ENCODE measurements around the gene CCDC34.

CCDC34 gene

DNA sequence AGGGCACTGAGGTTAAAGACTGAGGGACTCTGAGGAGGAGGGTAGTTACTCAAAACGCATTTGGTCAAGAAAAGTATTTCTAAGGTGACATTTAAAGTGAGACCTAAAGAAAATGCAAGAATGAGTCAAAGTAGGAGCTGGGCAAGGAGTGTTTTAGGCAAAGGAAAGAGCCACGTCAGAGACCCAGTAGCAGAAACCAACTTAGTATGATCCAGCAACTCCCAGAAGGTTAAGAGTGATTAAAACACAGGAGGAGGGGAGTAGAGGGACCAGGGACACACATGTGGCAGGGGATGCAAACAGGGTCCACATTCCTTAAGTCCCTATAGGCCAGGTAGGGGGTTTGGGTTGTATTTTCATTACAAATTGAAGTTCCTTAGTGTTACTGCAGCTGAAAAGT, 24.3 kb upstream of the CCDC34 start:
- DNase-seq (ENCODE audit: low spot score) = no peak
- TF ChIP-seq, protein P1, sequence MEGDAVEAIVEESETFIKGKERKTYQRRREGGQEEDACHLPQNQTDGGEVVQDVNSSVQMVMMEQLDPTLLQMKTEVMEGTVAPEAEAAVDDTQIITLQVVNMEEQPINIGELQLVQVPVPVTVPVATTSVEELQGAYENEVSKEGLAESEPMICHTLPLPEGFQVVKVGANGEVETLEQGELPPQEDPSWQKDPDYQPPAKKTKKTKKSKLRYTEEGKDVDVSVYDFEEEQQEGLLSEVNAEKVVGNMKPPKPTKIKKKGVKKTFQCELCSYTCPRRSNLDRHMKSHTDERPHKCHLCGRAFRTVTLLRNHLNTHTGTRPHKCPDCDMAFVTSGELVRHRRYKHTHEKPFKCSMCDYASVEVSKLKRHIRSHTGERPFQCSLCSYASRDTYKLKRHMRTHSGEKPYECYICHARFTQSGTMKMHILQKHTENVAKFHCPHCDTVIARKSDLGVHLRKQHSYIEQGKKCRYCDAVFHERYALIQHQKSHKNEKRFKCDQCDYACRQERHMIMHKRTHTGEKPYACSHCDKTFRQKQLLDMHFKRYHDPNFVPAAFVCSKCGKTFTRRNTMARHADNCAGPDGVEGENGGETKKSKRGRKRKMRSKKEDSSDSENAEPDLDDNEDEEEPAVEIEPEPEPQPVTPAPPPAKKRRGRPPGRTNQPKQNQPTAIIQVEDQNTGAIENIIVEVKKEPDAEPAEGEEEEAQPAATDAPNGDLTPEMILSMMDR (conservative IDR thresholded peaks at IDR 0.05; ENCODE audit: low read depth) = no peak
- POLR2A ChIA-PET (ENCODE audit: low non-redundant PET) = no interaction called here
- CTCF ChIA-PET = no interaction called here
- no peak overlapping the region for H3K27ac ChIP-seq

DNA sequence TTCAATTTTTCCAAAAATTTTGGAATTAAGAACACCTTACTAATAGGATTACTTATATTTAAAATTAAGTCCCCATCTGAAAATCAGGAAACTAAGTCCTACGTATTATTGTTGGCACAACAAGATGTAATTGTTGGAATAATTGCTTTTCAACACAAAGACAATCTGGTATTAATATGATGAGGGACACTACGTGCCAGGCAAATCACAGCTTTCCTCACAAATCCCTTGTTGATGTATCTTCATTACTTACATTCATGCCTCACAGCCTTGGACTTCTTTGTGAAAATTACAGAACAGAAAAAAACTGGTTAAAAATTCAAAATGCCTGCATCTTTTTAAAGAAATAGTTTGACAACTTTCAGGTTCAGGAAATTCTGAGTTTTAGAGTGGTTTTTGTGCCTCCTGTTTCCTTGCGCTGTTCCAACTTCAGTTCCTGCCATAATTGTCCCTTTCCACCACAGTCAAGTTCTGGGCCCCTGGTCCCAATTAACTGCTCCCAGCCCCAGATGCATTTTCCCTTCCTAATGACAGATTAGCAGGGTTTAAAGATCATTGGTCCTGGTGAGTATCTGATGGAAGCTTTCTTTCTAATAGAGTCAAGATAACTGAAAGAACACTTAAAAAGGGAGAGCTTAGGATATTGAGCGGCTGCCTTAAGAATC, 23.3 kb upstream of the CCDC34 start:
- TF ChIP-seq, protein P1 (conservative IDR thresholded peaks at IDR 0.05; ENCODE audit: low read depth) = no peak
- ChIA-PET POLR2A (ENCODE audit: low non-redundant PET) (no interaction called here), CTCF (no interaction called here)

DNA sequence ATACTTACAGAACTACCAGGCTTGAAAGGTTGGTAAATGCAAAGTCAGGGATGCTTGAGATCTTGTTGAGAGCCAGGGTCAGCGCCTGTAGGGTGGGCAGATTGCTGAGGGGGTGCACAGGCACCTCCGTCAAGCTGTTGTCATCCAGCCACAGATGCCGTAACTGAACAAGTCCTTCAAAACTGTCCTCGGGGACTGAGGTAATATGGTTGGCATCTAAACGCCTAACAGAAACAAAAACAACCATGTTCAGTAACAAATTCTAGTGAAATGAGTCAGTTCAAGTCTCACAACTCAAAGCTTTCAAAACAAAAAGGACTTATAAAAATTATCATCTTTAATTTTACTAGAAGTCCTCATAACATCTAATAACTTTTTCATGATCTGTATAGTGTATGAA, 22.2 kb upstream of the CCDC34 start:
- POLR2A ChIA-PET (ENCODE audit: low non-redundant PET) = no interaction called here
- H3K27ac ChIP-seq = no peak overlapping the region
- DNase-seq (ENCODE audit: low spot score) = no peak
- TF ChIP-seq, protein P1 (conservative IDR thresholded peaks at IDR 0.05; ENCODE audit: low read depth) = no peak
- CTCF ChIA-PET = no interaction called here

More for the DNA sequence above, 23.3 kb upstream of the CCDC34 start:
- DNase-seq (ENCODE audit: low spot score) = no peak
- no peak overlapping the region for H3K27ac ChIP-seq

DNA sequence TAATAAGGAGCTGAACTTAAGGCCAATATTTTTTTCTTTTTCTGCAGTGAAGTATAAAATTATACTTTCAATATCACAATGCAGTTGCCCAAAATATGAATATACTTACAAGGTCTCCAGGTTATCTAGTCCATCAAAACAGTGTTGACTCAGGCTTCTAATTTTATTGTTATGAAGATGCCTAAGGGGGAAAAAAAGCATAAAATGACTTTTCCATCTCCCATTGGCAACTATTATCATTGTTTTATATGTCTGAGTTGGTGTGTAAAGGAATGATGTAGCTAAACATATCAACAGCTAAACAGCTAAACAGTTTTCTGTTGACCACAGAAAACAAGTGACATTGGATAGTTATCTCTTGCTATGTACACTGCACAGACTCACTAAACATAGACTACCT, 21.2 kb upstream of the CCDC34 start:
- no peak for DNase-seq (ENCODE audit: low spot score)
- no peak overlapping the region for H3K27ac ChIP-seq
- CTCF ChIA-PET = interaction anchor here (0.5 to 0.9 kb wide), 2 partner anchors 101 to 115 kb away, joined by 3 to 4 read pairs; no protein-coding TSS in a partner anchor
- TF ChIP-seq, protein P1 (conservative IDR thresholded peaks at IDR 0.05; ENCODE audit: low read depth) = no peak
- POLR2A ChIA-PET (ENCODE audit: low non-redundant PET) = no interaction called here

DNA sequence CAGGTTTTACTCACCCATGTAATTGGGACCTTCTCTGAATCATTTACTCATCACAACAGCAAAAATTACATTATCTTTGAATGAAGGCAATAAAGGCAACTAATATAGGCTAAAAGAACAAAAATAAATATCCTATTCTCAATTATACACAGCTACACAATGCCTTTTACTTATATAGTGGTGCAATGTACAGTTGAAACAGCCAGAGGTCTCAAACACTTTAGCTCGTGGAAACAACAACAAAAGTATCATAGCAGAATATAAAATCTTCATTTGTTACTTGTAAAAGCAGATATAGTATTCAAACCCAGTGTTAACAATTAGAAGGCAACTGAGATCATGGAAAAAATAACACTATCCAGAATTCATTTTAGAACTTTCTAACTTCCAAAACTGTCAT, 20.6 kb upstream of the CCDC34 start:
- CTCF ChIA-PET = interaction anchor here (0.9 kb wide), 1 partner anchor 102 kb away, joined by 4 read pairs; no protein-coding TSS in a partner anchor
- TF ChIP-seq, protein P1 (conservative IDR thresholded peaks at IDR 0.05; ENCODE audit: low read depth) = no peak
- POLR2A ChIA-PET (ENCODE audit: low non-redundant PET) = no interaction called here
- H3K27ac ChIP-seq = no peak overlapping the region
- no peak for DNase-seq (ENCODE audit: low spot score)

DNA sequence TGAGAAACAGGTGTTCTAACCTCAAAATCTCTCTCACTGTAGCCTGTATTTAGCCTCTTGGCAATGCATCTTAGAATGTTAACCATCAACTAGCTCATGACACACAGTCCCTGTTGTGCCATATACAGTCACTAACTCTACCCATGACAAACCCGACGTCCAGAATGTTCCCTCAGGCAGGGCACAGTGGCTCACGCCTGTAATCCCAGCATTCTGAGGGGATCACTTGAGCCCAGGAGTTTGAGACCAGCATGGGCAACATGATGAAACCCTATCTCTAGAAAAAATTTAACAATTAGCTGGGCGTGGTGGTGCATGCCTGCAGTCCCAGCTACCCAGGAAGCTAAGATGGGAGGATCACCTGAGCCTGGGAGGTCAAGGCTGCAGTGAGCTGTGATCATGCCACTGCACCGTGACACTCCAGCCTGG, 18.2 kb upstream of the CCDC34 start:
- ChIA-PET CTCF (no interaction called here), POLR2A (ENCODE audit: low non-redundant PET) (no interaction called here)
- no peak overlapping the region for H3K27ac ChIP-seq
- TF ChIP-seq, protein P1 (conservative IDR thresholded peaks at IDR 0.05; ENCODE audit: low read depth) = no peak
- DNase-seq (ENCODE audit: low spot score) = no peak

Measured in RWPE1 (cell line).